DMS 273 (cell line): Measurements from ENCODE around the gene BUD23.
"Not testable (repeated sequence)": the region's sequence is repeated elsewhere in the genome, so short reads cannot be mapped to it uniquely, and the experiment has no call there.

Experiments used
- DNase-seq: peaks from one replicate; lab custom pipeline; 2025; ENCODE audit not compliant: unreplicated experiment; lab: John Stamatoyannopoulos, UW

Gene BUD23

GRCh38 chr7:73668103-73668885 is 15.1 kb upstream of the BUD23 start:
- peak; percentile 90 for DNase-seq

- DNase-seq: no peak
Observed at GRCh38 chr7:73668886-73669230, 14.5 kb upstream of the BUD23 start.

DNA sequence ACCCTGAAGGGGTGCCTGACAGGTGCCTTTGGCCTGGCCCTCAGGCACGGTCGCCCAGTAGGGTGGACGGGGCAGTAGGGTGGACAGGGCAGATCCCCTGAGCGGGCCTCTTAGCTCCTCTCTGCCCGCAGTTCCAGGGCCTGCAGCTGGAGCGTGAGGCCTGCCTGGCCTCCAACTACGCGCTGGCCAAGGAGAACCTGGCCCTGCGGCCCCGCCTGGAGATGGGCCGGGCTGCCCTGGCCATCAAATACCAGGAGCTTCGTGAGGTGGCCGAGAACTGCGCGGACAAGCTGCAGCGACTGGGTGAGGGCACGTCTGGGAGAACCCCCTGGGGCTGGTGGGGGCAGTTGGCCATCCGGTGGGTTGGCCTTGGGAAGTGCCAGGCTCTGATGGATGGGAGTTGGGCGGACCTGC is 14.1 kb upstream of the BUD23 start:
- DNase-seq: no peak

DNA sequence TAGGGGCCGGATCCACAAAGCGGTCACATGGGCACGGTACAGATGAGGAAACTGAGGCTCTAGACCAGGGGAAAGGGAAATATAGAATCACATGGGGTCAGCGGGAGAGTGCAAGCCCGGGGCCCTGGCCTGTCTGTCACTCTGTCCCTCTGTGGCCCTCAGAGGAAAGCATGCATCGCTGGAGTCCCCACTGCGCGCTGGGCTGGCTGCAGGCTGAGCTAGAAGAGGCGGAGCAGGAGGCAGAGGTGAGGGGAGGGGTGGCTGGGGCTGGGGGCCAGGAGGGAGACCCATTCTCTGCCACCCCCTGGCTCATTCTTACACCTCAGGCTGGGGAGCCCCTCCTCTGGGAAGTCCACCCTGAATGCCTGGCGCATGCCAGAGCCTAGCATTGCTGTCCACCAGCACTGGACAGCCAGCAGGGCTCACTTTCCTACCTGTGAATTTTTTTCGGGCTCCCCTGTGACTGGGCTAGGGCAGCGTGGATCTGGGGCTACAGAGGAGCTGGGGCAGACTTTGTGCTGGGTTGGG is 13.5 kb upstream of the BUD23 start:
- no peak for DNase-seq

DNA sequence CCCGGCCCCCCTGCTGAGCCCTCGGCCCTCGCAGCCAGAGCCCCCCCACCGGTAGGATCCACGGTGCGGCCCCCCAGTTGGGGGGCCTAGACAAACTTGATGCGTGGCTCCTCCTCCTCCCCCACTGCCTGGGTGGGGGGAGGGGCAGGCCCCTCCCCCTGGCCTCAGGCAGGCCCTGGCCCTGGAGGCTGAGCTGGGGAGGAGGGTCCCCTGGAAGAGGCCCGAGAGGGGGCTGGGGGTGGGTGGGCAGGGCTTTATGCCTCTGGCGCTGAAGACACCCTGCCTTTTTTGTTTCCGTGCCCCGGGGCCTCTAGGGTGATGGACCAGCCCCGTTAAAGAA is 12.1 kb upstream of the BUD23 start:
- DNase-seq: no peak

DNA sequence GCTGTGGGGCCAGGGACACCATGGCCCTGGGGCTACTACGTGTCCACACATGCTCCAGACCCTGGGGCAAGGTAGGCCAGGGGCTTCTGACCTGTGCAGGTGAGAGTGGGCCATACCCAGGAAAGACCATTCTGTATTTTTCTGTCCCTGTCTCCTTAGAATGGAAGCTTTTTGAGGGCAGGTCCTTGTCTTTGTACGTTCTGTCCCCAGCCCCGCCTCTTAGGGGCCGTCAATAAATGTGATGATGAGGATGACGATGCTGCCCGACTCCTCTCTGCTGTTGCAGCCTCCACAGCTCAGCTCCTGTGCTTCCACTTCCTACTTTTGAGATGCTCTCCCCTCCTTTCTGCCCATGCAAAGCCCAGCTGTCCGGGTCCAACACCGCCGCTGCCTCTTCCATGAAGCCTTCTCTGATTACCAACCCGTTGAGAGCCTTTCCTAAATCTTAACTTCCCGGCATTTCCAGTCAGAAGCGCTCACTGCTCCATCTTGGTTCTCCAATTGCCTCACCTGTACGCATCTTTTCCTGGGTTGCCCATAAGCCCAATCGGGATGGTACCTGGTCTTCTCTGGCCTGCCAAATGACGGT is 11.4 kb upstream of the BUD23 start:
- no peak for DNase-seq

DNA sequence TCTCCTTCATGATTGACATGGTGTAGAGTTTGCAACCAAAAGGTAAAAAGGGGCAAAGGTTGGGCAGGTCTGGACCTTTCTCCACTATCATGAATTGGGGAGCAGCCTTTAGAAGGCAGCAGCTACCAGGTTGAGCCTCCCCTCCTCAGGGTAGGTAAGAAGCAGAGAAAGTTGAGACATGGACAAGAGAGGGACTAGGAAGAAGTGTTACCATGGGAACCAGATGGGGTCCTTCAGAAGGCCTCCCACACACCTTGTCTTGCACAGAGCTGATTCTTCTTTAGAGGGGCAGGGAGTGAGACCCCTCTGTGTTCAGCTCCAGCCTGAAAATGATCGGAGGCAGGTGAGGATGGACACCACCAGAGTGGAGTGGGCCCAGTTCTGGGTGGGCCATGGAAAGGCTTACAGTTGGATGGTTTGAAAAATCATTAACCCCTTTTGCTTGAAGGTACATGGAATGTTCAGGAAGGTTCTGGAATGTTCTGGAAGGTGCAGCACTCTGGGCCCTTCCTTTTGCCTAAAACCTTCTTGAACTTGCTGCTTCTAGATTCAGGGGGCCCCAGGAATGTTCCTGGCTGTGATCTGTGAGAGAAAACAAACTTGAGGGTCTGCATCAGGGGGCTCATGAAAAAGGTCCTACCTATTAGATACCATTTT is 8.8 kb upstream of the BUD23 start:
- DNase-seq: no peak

DNA sequence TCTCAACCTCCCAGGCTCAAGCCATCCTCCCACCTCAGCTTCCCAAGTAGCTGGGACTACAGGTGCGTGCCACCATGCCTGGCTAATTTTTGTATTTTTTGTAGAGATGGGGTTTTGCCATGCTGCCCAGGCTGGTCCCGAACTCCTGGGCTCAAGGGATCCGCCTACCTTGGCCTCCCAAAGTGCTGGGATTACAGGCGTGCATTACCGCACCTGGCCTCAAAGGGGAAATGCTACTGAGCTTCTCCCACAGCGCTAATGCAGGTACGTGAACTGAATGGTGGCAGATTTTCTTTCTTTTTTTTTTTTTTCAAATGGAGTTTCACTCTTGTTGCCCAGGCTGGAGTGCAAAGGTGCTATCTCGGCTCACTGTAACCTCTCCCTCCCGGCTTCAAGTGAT is 7.3 kb upstream of the BUD23 start:
- DNase-seq: not testable (repeated sequence)

GRCh38 chr7:73678862-73679261 is 4.5 kb upstream of the BUD23 start:
- no peak for DNase-seq

GRCh38 chr7:73679709-73680108 is 3.7 kb upstream of the BUD23 start:
- DNase-seq: no peak

GRCh38 chr7:73680501-73680900 is 2.9 kb upstream of the BUD23 start:
- no peak for DNase-seq

DNA sequence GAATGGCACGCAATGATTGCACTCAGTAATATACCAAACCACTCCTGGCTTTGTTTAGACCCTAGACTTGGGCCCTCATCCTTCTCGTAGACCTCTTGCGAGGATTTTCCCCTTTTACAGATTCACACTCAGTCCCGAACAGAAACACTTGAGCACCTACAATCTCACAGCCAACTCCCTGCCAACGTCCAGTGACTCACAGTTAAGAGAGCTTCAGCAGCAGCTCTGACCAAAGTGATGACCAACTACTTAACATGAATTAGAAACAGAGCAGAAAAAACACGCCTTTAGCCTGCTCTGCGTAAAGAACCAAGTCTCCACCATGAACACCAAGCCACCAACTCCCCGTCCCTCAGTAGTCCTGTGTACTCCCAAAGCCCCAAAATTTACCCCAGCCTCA is 2.4 kb upstream of the BUD23 start:
- no peak for DNase-seq

GRCh38 chr7:73682745-73683055 is 697 bp upstream of the BUD23 start:
- peak; percentile 68 for DNase-seq

DNA sequence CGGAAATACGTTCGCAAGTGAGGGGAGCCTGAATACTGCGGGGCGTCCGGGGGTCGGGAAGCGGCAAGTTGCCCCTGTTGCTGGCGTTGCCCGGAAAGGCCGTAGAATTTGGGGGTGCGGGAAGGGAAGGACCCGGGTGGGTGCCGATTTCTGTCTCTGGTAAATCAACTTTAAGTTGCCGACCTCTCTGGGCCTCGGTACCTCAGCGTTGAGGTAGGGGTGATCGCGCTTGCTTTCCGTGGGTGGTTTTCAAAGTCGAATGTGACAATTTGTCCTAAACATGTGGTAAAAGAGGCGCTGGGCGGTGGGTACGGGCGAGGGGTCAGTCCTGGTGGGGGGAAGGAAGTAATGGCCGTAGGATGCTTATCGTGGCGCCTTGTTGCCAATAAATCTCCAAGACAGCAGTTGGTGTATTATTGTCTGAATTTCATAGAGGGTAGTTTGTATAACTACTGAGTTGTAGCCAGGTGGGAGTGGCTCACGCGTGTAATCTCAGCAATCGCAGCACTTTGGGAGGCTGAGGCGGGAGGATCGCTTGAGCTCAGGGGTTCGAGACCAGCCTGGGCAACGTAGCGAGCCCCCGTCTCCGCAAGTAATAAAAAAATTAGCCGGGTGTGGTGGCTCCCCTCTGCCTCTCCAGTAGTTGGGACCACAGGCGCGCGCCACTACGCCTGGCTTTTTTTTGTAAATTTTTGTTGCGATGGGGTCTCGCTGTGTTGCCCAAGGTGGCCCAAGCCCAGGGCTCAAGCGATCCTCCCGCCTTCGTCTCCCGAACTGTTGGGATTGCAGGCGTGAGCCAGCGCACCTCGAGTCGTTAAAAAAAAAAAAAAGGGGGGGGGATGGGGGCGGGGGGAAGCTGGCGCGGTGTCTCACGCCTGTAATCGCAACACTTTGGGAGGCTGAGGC is 644 bp downstream of the BUD23 start:
- DNase-seq: peak; percentile 69

- DNase-seq: no peak
Observed at GRCh38 chr7:73685311-73685710, 1.9 kb downstream of the BUD23 start.

- no peak for DNase-seq
Observed at GRCh38 chr7:73688288-73688687, 4.9 kb downstream of the BUD23 start.

GRCh38 chr7:73690646-73691045 is 7.2 kb downstream of the BUD23 start:
- no peak for DNase-seq

- DNase-seq: no peak
Observed at GRCh38 chr7:73696372-73696771, 13.0 kb downstream of the BUD23 start.

DNA sequence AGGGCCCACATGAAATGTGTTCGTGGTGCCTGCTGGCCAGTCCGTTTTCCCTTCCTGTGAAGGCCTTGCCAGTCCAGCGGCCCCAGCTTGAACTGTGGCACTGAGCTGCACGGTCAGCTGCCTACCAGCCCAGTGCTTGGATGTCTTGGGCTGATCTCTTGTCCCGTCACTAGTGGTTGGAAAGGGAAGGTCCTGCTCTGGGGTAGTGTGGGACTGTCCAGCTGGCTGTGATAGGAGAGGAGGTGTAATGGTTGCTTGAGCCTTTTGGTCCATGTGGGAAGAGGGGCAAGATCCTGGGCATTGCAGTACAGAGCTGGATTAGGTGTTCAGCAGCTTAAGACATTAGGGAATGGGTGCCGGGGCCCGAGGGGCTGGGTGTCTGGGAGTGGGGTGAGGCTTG is 15.0 kb downstream of the BUD23 start:
- no peak for DNase-seq

DNA sequence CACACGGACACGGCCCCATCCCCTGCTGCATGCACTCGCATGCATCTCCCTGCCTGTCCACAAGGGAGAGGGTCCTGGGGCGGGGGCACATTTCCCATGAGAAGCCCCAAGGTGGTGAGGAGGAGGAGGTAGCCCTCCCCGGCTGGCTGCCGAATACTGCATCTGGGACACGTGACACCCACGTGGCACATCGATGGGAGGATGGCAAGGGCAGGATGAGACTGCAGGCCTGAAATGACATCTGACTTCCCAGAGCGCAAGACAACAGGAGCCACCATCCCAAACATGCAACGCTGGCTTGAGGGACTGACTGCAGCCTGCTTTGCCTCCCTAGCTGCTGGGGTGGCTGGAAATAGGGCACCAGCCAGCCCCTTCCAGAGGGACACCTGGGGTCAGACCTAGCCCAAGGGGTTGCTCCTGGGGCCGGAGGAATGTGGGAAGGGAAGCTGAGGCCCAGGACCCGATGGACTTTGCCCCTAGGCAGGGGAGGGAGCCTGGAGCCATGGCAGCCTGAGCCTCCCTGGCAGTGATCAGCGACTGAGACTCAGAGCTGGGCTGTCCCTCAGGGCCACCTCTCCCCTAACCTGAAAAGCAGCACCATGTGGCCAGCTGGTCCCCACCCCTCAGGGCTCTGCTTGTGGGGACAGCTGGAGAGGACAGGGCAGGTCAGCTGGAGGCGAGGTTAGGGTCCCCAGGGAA is 16.1 kb downstream of the BUD23 start:
- peak; percentile 52 for DNase-seq

DNA sequence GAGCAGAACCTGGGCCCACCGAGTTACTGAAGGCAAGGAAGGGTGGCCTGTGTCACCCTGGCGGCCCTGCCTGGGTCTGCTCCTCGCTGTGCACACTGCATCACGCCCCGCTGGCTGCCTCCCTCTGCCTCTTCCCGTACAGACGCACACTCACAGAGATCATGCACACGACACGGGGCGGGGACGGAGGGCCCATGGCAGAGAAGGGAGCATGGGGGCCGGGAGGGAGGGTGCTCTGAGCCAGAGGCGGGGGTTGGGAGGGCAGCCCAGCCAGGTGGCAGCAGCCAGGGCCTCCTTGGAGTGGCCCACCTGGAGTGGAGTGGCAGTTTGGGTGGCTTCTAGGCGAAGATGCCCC is 16.6 kb downstream of the BUD23 start:
- peak; percentile 55 for DNase-seq
